T-helper 2 cell treated with Interferon-gamma antibody and Interleukin-4, amounts not matched to agents 5 μg/mL and 100 μg/mL, for 36 hours (primary cell): ENCODE data around the gene VPS13D.
A peak's percentile ranks its signal among the peaks of the same experiment; 100 is the strongest.

Source experiments
- DNase-seq: peaks from one replicate; pipeline ENCODE4 v3.0.0; 2021; ENCODE audit warnings: low spot score
- H3K27ac Mint-ChIP-seq: one replicate; pipeline ENCODE4 v1.8.0; 2021; ENCODE audit warnings: mild to moderate bottlenecking, mixed read lengths
- H3K27me3 Mint-ChIP-seq: one replicate; pipeline ENCODE4 v1.8.0; 2021; ENCODE audit warnings: low read depth, mixed read lengths
- H3K36me3 Mint-ChIP-seq: one replicate; pipeline ENCODE4 v1.8.0; 2021; ENCODE audit warnings: low read depth, mixed read lengths
- H3K4me1 Mint-ChIP-seq: one replicate; pipeline ENCODE4 v1.8.0; 2021; ENCODE audit warnings: low read depth, mixed read lengths
- H3K4me3 Mint-ChIP-seq: one replicate; pipeline ENCODE4 v1.8.0; 2022; ENCODE audit warnings: mild to moderate bottlenecking, moderate library complexity, mixed read lengths
- H3K9me3 Mint-ChIP-seq: one replicate; pipeline ENCODE4 v1.8.0; 2021; ENCODE audit warnings: mixed read lengths

Gene VPS13D

DNA sequence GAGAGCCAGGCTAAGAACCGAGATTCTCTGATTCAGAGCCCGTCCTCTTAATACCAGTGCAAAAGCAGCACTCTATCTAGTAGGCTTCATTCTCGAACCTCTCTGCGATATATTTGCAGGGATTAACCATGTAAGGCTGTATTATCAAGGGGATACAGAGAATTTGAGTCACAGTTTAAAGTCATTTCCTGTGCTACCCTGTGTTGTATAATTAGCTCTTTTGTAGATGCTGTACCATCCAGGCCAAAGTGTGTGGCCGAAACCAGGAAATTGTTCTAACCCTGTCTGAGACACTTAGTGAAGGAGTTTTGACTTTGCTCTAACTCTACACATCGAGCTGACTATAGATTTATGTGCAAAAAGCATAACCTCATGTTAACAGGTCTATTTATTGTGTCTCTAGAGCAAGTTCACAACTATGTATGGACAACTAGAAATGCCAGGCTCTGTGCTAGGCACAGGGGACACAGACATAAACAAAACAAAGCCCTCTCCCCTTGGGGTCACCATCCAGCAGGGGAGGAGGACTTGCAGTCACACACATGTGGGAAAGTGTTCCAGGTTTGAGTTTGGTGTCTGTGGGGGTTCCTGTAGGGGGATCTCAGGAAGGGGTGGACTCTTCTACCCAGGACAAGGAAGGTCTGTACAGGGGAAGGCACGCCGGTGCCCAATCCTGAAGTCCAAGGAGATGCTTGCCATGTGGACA is 206.0 kb downstream of the VPS13D start:
- Mint-ChIP-seq H3K27me3 (no peaks in the 10 kb centered on the region), H3K4me3 (peak overlapping the region; percentile 49), H3K27ac (peak overlapping the region; percentile 80), H3K36me3 (peaks cover 38% of the 10 kb centered on the region), H3K4me1 (peaks cover 70% of the 10 kb centered on the region), H3K9me3 (peaks cover 14% of the 10 kb centered on the region)
- DNase-seq, result peak; percentile 75

DNA sequence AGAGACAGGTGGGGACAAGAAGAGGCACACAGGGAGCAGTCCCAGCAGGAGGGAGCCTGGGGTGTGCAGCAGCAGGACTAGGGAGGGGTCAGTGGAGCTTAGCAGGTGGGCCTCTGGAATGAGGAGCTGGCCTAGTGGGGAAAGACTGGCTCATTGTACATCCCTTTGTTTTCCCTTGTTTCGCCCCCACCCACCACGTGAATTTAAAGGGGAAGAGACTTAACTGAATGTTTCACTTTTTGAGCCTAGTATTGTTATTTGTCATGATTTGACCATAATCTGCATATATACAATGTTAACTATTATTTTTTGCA is 206.5 kb downstream of the VPS13D start:
- H3K36me3 Mint-ChIP-seq, result peaks cover 41% of the 10 kb centered on the region
- peaks cover under 1% of the 10 kb centered on the region for H3K27me3 Mint-ChIP-seq
- H3K4me1 Mint-ChIP-seq, result peaks cover 72% of the 10 kb centered on the region
- no peak for DNase-seq
- peak overlapping the region; percentile 80 for H3K27ac Mint-ChIP-seq
- peaks cover 14% of the 10 kb centered on the region for H3K9me3 Mint-ChIP-seq
- peak overlapping the region; percentile 49 for H3K4me3 Mint-ChIP-seq

- H3K27ac Mint-ChIP-seq, result peak overlapping the region; percentile 56
Measured at GRCh38 chr1:12436817-12437599, 207.2 kb downstream of the VPS13D start.

GRCh38 chr1:12437629-12438028 is 207.8 kb downstream of the VPS13D start:
- Mint-ChIP-seq H3K9me3 (peaks cover 14% of the 10 kb centered on the region), H3K4me1 (peaks cover 81% of the 10 kb centered on the region), H3K27me3 (peaks cover 2% of the 10 kb centered on the region), H3K36me3 (peaks cover 46% of the 10 kb centered on the region), H3K27ac (no peak overlapping the region), H3K4me3 (no peak overlapping the region)
- DNase-seq, result no peak

More at GRCh38 chr1:12436817-12437599, 207.2 kb downstream of the VPS13D start:
- peaks cover 46% of the 10 kb centered on the region for H3K36me3 Mint-ChIP-seq
- H3K27me3 Mint-ChIP-seq, result peaks cover 2% of the 10 kb centered on the region
- H3K9me3 Mint-ChIP-seq, result peaks cover 14% of the 10 kb centered on the region
- peak overlapping the region; percentile 49 for H3K4me3 Mint-ChIP-seq
- H3K4me1 Mint-ChIP-seq, result peaks cover 78% of the 10 kb centered on the region
- DNase-seq, result peak; percentile 39

GRCh38 chr1:12438349-12438924 is 208.6 kb downstream of the VPS13D start:
- H3K36me3 Mint-ChIP-seq, result peaks cover 54% of the 10 kb centered on the region
- H3K9me3 Mint-ChIP-seq, result peaks cover 14% of the 10 kb centered on the region
- DNase-seq, result peak; percentile 52
- H3K4me3 Mint-ChIP-seq, result peak overlapping the region; percentile 67
- H3K27ac Mint-ChIP-seq, result peak overlapping the region; percentile 82
- H3K27me3 Mint-ChIP-seq, result peaks cover 2% of the 10 kb centered on the region
- H3K4me1 Mint-ChIP-seq, result peaks cover 80% of the 10 kb centered on the region

GRCh38 chr1:12439073-12439472 is 209.2 kb downstream of the VPS13D start:
- H3K36me3 Mint-ChIP-seq, result peaks cover 57% of the 10 kb centered on the region
- peak overlapping the region; percentile 82 for H3K27ac Mint-ChIP-seq
- peak overlapping the region; percentile 67 for H3K4me3 Mint-ChIP-seq
- DNase-seq, result no peak
- peaks cover 76% of the 10 kb centered on the region for H3K4me1 Mint-ChIP-seq
- peaks cover 2% of the 10 kb centered on the region for H3K27me3 Mint-ChIP-seq
- H3K9me3 Mint-ChIP-seq, result peaks cover 14% of the 10 kb centered on the region

- no peak overlapping the region for H3K27ac Mint-ChIP-seq
- no peak for DNase-seq
- H3K9me3 Mint-ChIP-seq, result peaks cover 14% of the 10 kb centered on the region
- H3K4me1 Mint-ChIP-seq, result peaks cover 57% of the 10 kb centered on the region
- H3K27me3 Mint-ChIP-seq, result peaks cover 4% of the 10 kb centered on the region
- H3K4me3 Mint-ChIP-seq, result no peak overlapping the region
- H3K36me3 Mint-ChIP-seq, result peaks cover 67% of the 10 kb centered on the region
Measured at GRCh38 chr1:12441414-12442105, 211.7 kb downstream of the VPS13D start.

GRCh38 chr1:12442217-12442616 is 212.4 kb downstream of the VPS13D start:
- peaks cover 12% of the 10 kb centered on the region for H3K9me3 Mint-ChIP-seq
- DNase-seq, result no peak
- no peak overlapping the region for H3K4me3 Mint-ChIP-seq
- peaks cover 4% of the 10 kb centered on the region for H3K27me3 Mint-ChIP-seq
- no peak overlapping the region for H3K27ac Mint-ChIP-seq
- H3K4me1 Mint-ChIP-seq, result peaks cover 52% of the 10 kb centered on the region
- peaks cover 67% of the 10 kb centered on the region for H3K36me3 Mint-ChIP-seq

DNA sequence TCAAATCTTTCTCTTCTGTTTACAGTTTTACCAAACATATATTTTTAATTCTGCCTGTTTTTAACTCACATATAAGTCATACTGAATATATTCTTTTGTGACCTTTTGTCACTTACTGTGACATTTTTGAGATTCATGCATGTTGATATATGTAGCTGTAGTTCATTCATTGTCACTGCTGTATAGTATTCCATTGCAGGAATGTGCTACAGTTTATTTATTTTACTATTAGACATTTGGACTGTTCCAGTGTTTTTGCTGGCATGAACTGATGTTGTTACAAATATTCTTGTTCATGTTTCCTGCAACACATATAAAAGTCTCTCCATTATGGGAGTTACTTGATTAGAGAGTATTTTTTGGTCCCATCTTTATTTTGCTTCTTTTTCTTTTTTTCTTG is 213.3 kb downstream of the VPS13D start:
- H3K27me3 Mint-ChIP-seq, result peaks cover 4% of the 10 kb centered on the region
- peaks cover 49% of the 10 kb centered on the region for H3K4me1 Mint-ChIP-seq
- no peak overlapping the region for H3K4me3 Mint-ChIP-seq
- H3K27ac Mint-ChIP-seq, result no peak overlapping the region
- H3K9me3 Mint-ChIP-seq, result peaks cover 6% of the 10 kb centered on the region
- no peak for DNase-seq
- H3K36me3 Mint-ChIP-seq, result peaks cover 65% of the 10 kb centered on the region

DNA sequence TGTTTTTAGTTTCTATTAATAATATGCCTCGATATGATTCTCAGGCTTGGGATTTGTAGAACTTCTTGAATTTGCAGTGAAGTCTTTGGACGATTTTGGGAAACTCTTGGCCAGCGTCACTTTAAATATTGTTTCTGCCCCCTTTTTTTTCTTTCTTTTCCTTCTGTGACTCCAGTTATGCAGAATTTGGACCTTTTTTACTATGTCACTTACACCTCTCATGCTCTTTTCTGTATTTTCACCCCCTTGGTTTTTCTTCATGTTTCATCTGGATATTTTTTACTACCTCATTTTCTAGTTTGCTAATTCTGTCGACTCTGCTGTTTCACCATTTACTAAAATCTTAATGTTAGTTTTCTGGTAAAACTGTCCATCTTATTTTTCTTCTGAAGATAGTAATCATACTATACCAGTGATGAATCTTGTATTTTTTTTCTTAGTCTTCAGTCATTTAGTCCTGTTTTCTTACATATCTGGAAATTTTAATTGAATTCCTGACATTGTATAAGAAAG is 214.6 kb downstream of the VPS13D start:
- Mint-ChIP-seq H3K4me3 (no peak overlapping the region), H3K36me3 (peaks cover 55% of the 10 kb centered on the region), H3K27ac (no peak overlapping the region), H3K4me1 (peaks cover 49% of the 10 kb centered on the region), H3K27me3 (peaks cover 4% of the 10 kb centered on the region), H3K9me3 (no peaks in the 10 kb centered on the region)
- no peak for DNase-seq

GRCh38 chr1:12445257-12445656 is 215.4 kb downstream of the VPS13D start:
- Mint-ChIP-seq H3K36me3 (peaks cover 49% of the 10 kb centered on the region), H3K27me3 (peaks cover 4% of the 10 kb centered on the region), H3K4me3 (no peak overlapping the region), H3K27ac (no peak overlapping the region), H3K9me3 (no peaks in the 10 kb centered on the region), H3K4me1 (peaks cover 49% of the 10 kb centered on the region)
- DNase-seq, result no peak

DNA sequence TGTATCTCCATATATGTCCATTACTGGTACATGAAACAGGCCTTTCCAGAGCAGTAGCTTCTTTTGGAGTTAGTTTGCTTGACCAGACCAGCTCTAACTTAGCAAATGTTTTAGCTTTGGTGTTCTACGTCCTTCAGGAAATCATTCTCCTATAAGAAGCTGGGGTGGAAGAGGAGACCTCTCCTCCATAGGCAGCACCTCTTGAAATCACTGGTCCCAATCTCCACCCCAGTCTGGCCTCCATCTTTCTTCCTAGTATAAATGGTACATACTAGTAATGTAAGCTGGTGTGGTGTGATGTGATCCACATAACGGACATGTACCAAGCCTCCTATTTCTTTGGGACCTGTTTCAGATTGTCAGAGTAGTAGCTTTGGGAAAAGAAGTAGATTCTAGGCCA is 216.8 kb downstream of the VPS13D start:
- Mint-ChIP-seq H3K9me3 (no peaks in the 10 kb centered on the region), H3K4me3 (no peak overlapping the region), H3K27ac (no peak overlapping the region), H3K36me3 (peaks cover 54% of the 10 kb centered on the region), H3K27me3 (peaks cover 2% of the 10 kb centered on the region), H3K4me1 (peaks cover 54% of the 10 kb centered on the region)
- DNase-seq, result no peak

GRCh38 chr1:12447307-12447706 is 217.5 kb downstream of the VPS13D start:
- Mint-ChIP-seq H3K27ac (no peak overlapping the region), H3K36me3 (peaks cover 56% of the 10 kb centered on the region), H3K4me3 (no peak overlapping the region), H3K9me3 (no peaks in the 10 kb centered on the region), H3K27me3 (peaks cover 2% of the 10 kb centered on the region), H3K4me1 (peaks cover 56% of the 10 kb centered on the region)
- DNase-seq, result no peak
